Measurements from ENCODE around the gene CYSTM1. TPM values are rescaled to one million over a fixed set of nuclear protein-coding genes. Genes with fewer than 3 reads are reported as not detected.

The CYSTM1 gene
- total RNA-seq: 5.0 and 6.0 TPM in 2 replicates

DNA sequence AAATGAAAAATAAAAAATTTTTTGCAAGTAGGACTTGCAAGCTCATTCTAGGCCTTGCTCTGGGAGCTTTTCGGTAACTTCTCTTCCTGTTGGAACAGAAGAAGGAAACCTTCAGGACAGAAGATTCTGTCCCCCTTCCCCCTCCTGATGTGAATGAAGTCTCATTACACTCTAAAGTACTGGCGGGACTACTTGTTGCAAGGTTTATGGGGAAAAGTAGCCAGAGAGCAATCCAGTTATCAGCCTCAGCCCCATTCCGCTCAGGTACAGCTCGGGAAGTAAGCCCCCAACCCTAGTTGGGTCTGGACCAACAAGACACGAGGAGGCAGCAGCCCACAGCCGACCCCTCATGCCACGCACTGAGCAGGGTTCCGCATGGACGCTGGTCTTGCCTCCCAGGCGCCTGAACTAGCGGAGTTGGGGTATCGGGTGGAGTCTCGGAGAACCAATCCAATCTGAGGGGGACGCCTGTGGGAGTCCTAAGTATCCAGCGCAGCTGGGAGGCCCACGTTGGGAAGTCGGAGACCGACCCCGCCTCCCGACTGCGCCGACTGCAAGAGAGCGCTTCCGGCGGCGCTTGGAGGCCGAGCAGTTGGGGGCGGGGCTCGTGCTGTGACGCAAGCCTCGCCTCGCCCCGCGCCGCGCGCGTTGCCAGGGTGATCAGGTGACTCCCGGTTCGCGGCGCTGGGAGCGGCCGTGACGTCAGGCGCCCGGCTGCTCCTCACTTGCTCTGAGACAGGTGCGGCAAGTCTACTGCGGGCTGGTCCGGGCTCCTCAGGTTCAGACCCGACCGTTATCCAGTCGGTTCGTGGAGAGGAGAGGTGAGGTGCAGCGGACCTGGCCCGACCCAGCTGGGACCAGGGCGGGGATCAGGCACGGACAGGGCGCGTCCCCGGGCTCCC, at the start of gene CYSTM1:
Gene CYSTM1, plus strand, starts transcription at position 724 of the 902 bp plus-strand sequence. CDS start 19,278 bp downstream, outside the sequence.

GRCh38 chr5:140125637-140126036, 49.4 kb upstream of the CYSTM1 start, which contains the start of gene IGIP:
TSS of gene IGIP (plus strand) at chr5:140125937. CDS start at chr5:140128477, 2,540 bp downstream.

Other genes with a start within 250 kb of the CYSTM1 start
- under 0.01 and 0.28 TPM in 2 replicates for gene NRG2, start 131.9 kb upstream of the CYSTM1 start, total RNA-seq
- gene PURA, start 61.1 kb upstream of the CYSTM1 start, total RNA-seq: 30.2 and 30.6 TPM in 2 replicates
- gene IGIP, start 49.3 kb upstream of the CYSTM1 start, total RNA-seq: 16.2 and 18.7 TPM in 2 replicates
- gene PFDN1, start 127.9 kb downstream of the CYSTM1 start, total RNA-seq: 38.0 and 55.9 TPM in 2 replicates
- gene HBEGF, start 171.4 kb downstream of the CYSTM1 start, total RNA-seq: 7.4 and 27.0 TPM in 2 replicates
- not detected in 2 replicates for gene SLC4A9, start 185.0 kb downstream of the CYSTM1 start, total RNA-seq
- 43.9 and 69.1 TPM in 2 replicates for gene ANKHD1, start 226.6 kb downstream of the CYSTM1 start, total RNA-seq